HG02798 (cell line): ENCODE measurements around the gene CDX1.

Experiments
- ATAC-seq: cut with Tn5 transposase; IDR thresholded peaks from one replicate; pipeline ENCODE4 v1.9.1; 2021; ENCODE audit warnings: mild to moderate bottlenecking; ENCODE audit not compliant: unreplicated experiment, poor library complexity

The CDX1 gene

GRCh38 chr5:150179019-150179620, 12.5 kb downstream of the CDX1 start:
- ATAC-seq, result no peak

- no peak for ATAC-seq
Measured at GRCh38 chr5:150180241-150181026, 13.9 kb downstream of the CDX1 start.

- ATAC-seq, result no peak
Measured at GRCh38 chr5:150181027-150181426, 14.4 kb downstream of the CDX1 start.

- no peak for ATAC-seq
Measured at GRCh38 chr5:150181766-150182545, 15.4 kb downstream of the CDX1 start.

- no peak for ATAC-seq
Measured at GRCh38 chr5:150182774-150183173, 16.2 kb downstream of the CDX1 start.

GRCh38 chr5:150183436-150183835, 16.9 kb downstream of the CDX1 start:
- ATAC-seq, result no peak

- no peak for ATAC-seq
Measured at GRCh38 chr5:150184006-150184405, 17.4 kb downstream of the CDX1 start.

- no peak for ATAC-seq
Measured at GRCh38 chr5:150184990-150185912, 18.7 kb downstream of the CDX1 start.

GRCh38 chr5:150186137-150186536, 19.6 kb downstream of the CDX1 start:
- ATAC-seq, result no peak

GRCh38 chr5:150186897-150187296, 20.3 kb downstream of the CDX1 start:
- ATAC-seq, result no peak

GRCh38 chr5:150188146-150188842, 21.7 kb downstream of the CDX1 start:
- no peak for ATAC-seq

GRCh38 chr5:150189326-150189725, 22.7 kb downstream of the CDX1 start:
- ATAC-seq, result no peak

GRCh38 chr5:150189728-150190502, 23.3 kb downstream of the CDX1 start, which contains the start of gene SLC6A7:
Gene SLC6A7 (plus strand): TSS chr5:150190062. CDS start chr5:150190328, 266 bp downstream.
- ATAC-seq, result no peak

GRCh38 chr5:150190503-150190979, 24.0 kb downstream of the CDX1 start:
- no peak for ATAC-seq

- no peak for ATAC-seq
Measured at GRCh38 chr5:150190987-150191386, 24.4 kb downstream of the CDX1 start.

GRCh38 chr5:150192462-150192861, 25.9 kb downstream of the CDX1 start:
- no peak for ATAC-seq

GRCh38 chr5:150195736-150196485, 29.3 kb downstream of the CDX1 start:
- no peak for ATAC-seq

- no peak for ATAC-seq
Measured at GRCh38 chr5:150196514-150196913, 29.9 kb downstream of the CDX1 start.
